K562 (cell line): ENCODE data around the gene LEPR. TPM values are rescaled to one million over a fixed set of nuclear protein-coding genes. Genes with fewer than 3 reads are reported as not detected.

Experiments used
- BRD9 ChIP-seq: fragments of 450-650 bp; IDR thresholded peaks from 2 replicates; pipeline ENCODE4 v1.6.1; 2018; ENCODE audit warnings: low read depth; ENCODE audit not compliant: partially characterized antibody
- CREB5 ChIP-seq: fragments of 250-450 bp; sonication (Bioruptor Pico); IDR thresholded peaks from 2 replicates; pipeline ENCODE4 v1.5.0; 2020; ENCODE audit warnings: mild to moderate bottlenecking
- DACH1 ChIP-seq: fragments of 450-650 bp; IDR thresholded peaks from 2 replicates; pipeline ENCODE4 v1.6.1; 2018; ENCODE audit not compliant: partially characterized antibody
- DDX20 ChIP-seq: fragments of 450-650 bp; IDR thresholded peaks from 2 replicates; pipeline ENCODE4 v1.6.1; 2016; ENCODE audit warnings: missing genetic modification characterization, low read depth, mild to moderate bottlenecking, missing compliant biosample characterization, moderate library complexity
- ID3 ChIP-seq, 2 experiments: fragments of 250-450 bp in 1 of 2; fragments of 450-650 bp in 1 of 2; sonication (Bioruptor Pico) in 1 of 2; IDR thresholded peaks; 2 replicates each; pipeline versions ENCODE4 v1.6.1 to v1.8.0; 2016 to 2021; ENCODE audit warnings: mild to moderate bottlenecking in 2 of 2, moderate library complexity in 2 of 2, missing compliant biosample characterization in 1 of 2, missing genetic modification characterization in 1 of 2
- KLF1 ChIP-seq: fragments of 450-650 bp; IDR thresholded peaks from 2 replicates; pipeline ENCODE4 v1.6.1; 2016; ENCODE audit warnings: missing genetic modification characterization, missing compliant biosample characterization
- KLF13 ChIP-seq: fragments of 450-650 bp; IDR thresholded peaks from 2 replicates; pipeline ENCODE4 v1.6.1; 2016; ENCODE audit warnings: missing genetic modification characterization, low read depth, mild to moderate bottlenecking, missing compliant biosample characterization, moderate library complexity, borderline replicate concordance
- L3MBTL2 ChIP-seq: fragments of 450-650 bp; IDR thresholded peaks from 2 replicates; pipeline ENCODE4 v1.6.1; 2016; ENCODE audit warnings: mild to moderate bottlenecking, moderate library complexity
- MECOM ChIP-seq: fragments of 250-450 bp; sonication (Bioruptor Pico); IDR thresholded peaks from 2 replicates; pipeline ENCODE4 v1.8.0; 2022; ENCODE audit warnings: inconsistent platforms
- MED1 ChIP-seq: sonication (generic); formaldehyde crosslinking; IDR thresholded peaks from 2 replicates; pipeline ENCODE4 v1.8.1; 2023; ENCODE audit warnings: missing genetic modification reagents, borderline replicate concordance
- NCOA1 ChIP-seq: fragments of 450-650 bp; IDR thresholded peaks from 2 replicates; pipeline ENCODE4 v1.6.1; 2016; ENCODE audit warnings: low read depth
- NFE2L1 ChIP-seq: fragments of 450-650 bp; IDR thresholded peaks from 2 replicates; pipeline ENCODE4 v1.6.1; 2016; ENCODE audit warnings: missing genetic modification characterization, low read depth, mild to moderate bottlenecking, missing compliant biosample characterization, moderate library complexity, borderline replicate concordance
- NONO ChIP-seq, 2 experiments: fragments of 200-400 bp in 1 of 2; fragments of 450-650 bp in 1 of 2; formaldehyde crosslinking in 1 of 2; IDR thresholded peaks; 2 replicates each; pipeline ENCODE4 v1.6.1; 2017; ENCODE audit warnings: low read depth in 2 of 2, mild to moderate bottlenecking in 2 of 2, moderate library complexity in 2 of 2, low read length in 1 of 2
- POLR2A ChIP-seq: fragments of 450-650 bp; conservative IDR thresholded peaks from 2 replicates; pipeline ENCODE4 v1.6.1; 2016
- SLC30A9 ChIP-seq: fragments of 250-450 bp; sonication (Bioruptor Pico); IDR thresholded peaks from 2 replicates; pipeline ENCODE4 v1.8.0; 2022; ENCODE audit warnings: mild to moderate bottlenecking, moderate library complexity
- SNIP1 ChIP-seq: fragments of 450-650 bp; IDR thresholded peaks from 2 replicates; pipeline ENCODE4 v1.7.1; 2017; ENCODE audit warnings: low read depth, mild to moderate bottlenecking
- SOX6 ChIP-seq: fragments of 450-650 bp; IDR thresholded peaks from 2 replicates; pipeline ENCODE4 v1.6.1; 2014; ENCODE audit warnings: mild to moderate bottlenecking
- STAT5A ChIP-seq: IDR thresholded peaks from 2 replicates; pipeline ENCODE4 v1.6.1; 2012; ENCODE audit warnings: low read length, inconsistent platforms, borderline replicate concordance
- TCF7 ChIP-seq: sonication (generic); IDR thresholded peaks from 2 replicates; pipeline ENCODE4 v1.6.1; 2016; ENCODE audit warnings: antibody characterized with exemption, borderline replicate concordance
- XRCC4 ChIP-seq: IDR thresholded peaks from one replicate; pipeline ENCODE4 v1.6.1; 2011; ENCODE audit not compliant: insufficient read depth, insufficient read length; ENCODE audit errors: extremely low read depth
- YY1 ChIP-seq, 3 experiments: IDR thresholded peaks; 2 replicates each; pipeline ENCODE4 v1.6.1; 2011; ENCODE audit warnings: low read length in 2 of 3, mild to moderate bottlenecking in 2 of 3, moderate library complexity in 2 of 3, borderline replicate concordance in 1 of 3, control low read depth in 1 of 3, low read depth in 1 of 3; ENCODE audit not compliant: insufficient read depth in 3 of 3, insufficient replicate concordance in 2 of 3, control insufficient read depth in 1 of 3, insufficient read length in 1 of 3; ENCODE audit errors: extremely low read depth in 1 of 3
- ZSCAN29 ChIP-seq: fragments of 450-650 bp; IDR thresholded peaks from 2 replicates; pipeline ENCODE4 v1.6.1; 2017
- polyA plus RNA-seq, 8 experiments: library from polyadenylated mRNA; depleted of rRNA in 4 of 8; stranded (reverse) in 5 of 8; unstranded in 3 of 8; fragments of >200 nt; fragmentation: Nextera tagmentation in 2 of 8; fragmentation: Illumina TruSeq in 1 of 8; extraction: Ambion mirVana in 2 of 8; extraction: Trizol in 1 of 8; gene quantifications; 2 replicates each; pipeline versions ENCODE4 v1.2.1 to v1.2.3, GENCODE V29; 2011 to 2014; ENCODE audit warnings: inconsistent platforms in 1 of 8, missing spikeins in 1 of 8
- total RNA-seq, 7 experiments: library from RNA; depleted of rRNA in 6 of 7; stranded (reverse); fragments of >200 nt in 6 of 7; fragmentation: Illumina TruSeq in 2 of 7; extraction: Trizol in 2 of 7; gene quantifications; 2 replicates each; pipeline versions ENCODE4 v1.2.1 to v1.2.3, GENCODE V29; 2011 to 2021; ENCODE audit warnings: low replicate concordance in 1 of 7
- TF ChIP-seq, protein P1 (sequence below): sonication (generic); formaldehyde crosslinking; IDR thresholded peaks from 2 replicates; pipeline ENCODE4 v1.8.1; 2022; ENCODE audit warnings: missing genetic modification reagents
- TF ChIP-seq, protein P2 (sequence below): IDR thresholded peaks from 2 replicates; pipeline ENCODE4 v1.6.1; 2011; ENCODE audit not compliant: insufficient read length; ENCODE audit errors: extremely low read depth

Gene LEPR
- total and polyA plus RNA-seq, 9 of the 15 experiments (the other 6 are each of a cell fraction or from before 2014, with no cell fraction given): 12.2 to 111 (median 43.1) TPM

DNA sequence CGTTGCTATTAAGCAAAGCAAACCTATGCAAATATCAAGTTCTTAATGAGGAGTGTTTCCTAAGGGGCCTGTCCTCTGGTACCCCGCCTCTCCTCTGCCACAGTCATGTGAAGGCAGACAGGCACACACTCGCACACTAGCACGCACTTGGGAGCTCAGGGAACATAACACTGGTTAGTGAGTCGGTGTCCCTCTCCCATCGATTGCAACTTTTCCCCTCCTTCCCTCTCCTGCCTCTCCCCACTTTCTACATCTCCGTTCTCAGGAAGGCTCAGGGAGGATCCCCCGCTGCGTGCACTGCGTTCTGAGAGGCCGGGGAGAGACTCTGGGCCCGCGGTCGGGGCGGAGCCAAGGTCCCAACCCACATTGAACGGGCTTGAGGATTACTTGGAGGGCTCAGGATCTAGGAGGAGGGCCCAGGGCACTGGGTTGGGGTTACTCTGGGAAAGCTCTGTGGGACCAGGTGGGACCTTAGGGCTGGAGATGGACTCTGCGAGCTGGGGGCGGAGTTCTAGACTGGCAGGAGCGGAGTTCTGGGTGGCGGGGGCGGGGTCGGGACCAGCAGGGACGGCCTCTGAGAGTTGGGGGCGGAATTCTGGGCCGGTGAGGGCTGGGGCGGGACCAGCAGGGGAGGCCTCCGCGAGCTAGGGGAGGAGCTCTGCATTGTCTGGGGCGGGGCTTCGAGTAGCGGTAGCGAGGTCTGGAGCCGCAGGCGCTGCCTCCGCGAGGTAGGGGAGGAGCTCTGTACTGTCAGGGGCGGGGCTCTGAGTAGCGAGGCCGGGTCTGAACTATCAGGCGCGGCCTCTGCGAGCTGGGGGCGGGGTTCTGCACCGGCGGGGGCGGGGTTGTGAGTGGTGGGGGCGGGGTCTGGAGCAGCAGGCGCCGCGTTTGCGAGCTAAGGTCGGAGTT is 533 bp upstream of the LEPR start (continued):
- no peak for TF ChIP-seq STAT5A
- TF ChIP-seq XRCC4: no peak
- TF ChIP-seq, protein P1, sequence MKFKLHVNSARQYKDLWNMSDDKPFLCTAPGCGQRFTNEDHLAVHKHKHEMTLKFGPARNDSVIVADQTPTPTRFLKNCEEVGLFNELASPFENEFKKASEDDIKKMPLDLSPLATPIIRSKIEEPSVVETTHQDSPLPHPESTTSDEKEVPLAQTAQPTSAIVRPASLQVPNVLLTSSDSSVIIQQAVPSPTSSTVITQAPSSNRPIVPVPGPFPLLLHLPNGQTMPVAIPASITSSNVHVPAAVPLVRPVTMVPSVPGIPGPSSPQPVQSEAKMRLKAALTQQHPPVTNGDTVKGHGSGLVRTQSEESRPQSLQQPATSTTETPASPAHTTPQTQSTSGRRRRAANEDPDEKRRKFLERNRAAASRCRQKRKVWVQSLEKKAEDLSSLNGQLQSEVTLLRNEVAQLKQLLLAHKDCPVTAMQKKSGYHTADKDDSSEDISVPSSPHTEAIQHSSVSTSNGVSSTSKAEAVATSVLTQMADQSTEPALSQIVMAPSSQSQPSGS: no peak
- TF ChIP-seq MECOM (CRISPR knock-in tag): no peak
- TF ChIP-seq L3MBTL2: peak; percentile 31; the same call in 1 of the 2 replicates
- no peak for TF ChIP-seq SNIP1
- TF ChIP-seq NFE2L1 (tag): no peak
- TF ChIP-seq DDX20: no peak
- peak in 1 of 3 experiments; percentile 7 for TF ChIP-seq YY1 (IDR thresholded peaks at IDR 0.05; ENCODE audit: borderline replicate concordance in 1 of 3, control insufficient read depth in 1 of 3, extremely low read depth in 1 of 3, insufficient read depth in 3 of 3, insufficient read length in 1 of 3, insufficient replicate concordance in 2 of 3, low read depth in 1 of 3, low read length in 2 of 3)
- no peak for TF ChIP-seq SLC30A9 (CRISPR knock-in tag)
- no peak for TF ChIP-seq DACH1
- no peak for TF ChIP-seq KLF13
- no peak for TF ChIP-seq KLF1 (tag)
- peak; percentile 66 for TF ChIP-seq POLR2A
- no peak for TF ChIP-seq TCF7
- TF ChIP-seq NCOA1: 0 out of 2 replicates have a peak, but pooled peaks have one; percentile 9
- TF ChIP-seq BRD9: no peak
- TF ChIP-seq, protein P2, sequence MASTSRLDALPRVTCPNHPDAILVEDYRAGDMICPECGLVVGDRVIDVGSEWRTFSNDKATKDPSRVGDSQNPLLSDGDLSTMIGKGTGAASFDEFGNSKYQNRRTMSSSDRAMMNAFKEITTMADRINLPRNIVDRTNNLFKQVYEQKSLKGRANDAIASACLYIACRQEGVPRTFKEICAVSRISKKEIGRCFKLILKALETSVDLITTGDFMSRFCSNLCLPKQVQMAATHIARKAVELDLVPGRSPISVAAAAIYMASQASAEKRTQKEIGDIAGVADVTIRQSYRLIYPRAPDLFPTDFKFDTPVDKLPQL: no peak
- no peak; a peak in 1 of 4 replicates for TF ChIP-seq NONO (IDR thresholded peaks at IDR 0.05; ENCODE audit: low read depth in 2 of 2, low read length in 1 of 2)
- TF ChIP-seq SOX6: no peak
- no peak for TF ChIP-seq MED1 (CRISPR knock-in tag)
- TF ChIP-seq ID3 (CRISPR knock-in tag; IDR thresholded peaks at IDR 0.05): no peak
- TF ChIP-seq ID3 (tag; IDR thresholded peaks at IDR 0.05): peak; percentile 57; the same call in 1 of the 2 replicates
- no peak for TF ChIP-seq ZSCAN29
- TF ChIP-seq CREB5 (CRISPR knock-in tag): no peak
